ENCODE results near the gene WFS1.

DNA sequence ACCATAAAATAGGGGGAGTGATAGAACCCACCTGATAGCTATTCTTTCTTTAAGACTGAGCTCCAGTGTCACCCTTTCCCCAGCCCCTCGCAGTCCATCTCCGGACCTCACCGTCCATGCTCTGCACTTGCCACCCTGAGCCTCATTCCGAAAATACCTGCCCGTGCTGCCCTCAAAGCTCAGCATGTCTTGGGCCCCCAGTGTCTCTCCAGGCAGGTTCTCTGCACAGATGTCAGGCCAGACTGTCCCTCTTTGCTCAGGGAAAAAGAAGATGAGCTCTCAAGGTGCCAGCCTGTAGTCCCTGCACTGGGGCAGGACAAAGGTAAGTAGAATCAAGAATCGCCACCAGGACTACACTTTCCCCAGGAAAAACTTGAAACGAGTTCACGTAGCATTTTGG lies 9.8 kb upstream of the WFS1 start:
- TF ChIP-seq RAD21 (IDR thresholded peaks at IDR 0.05; ENCODE audit: low read length) (no peak), NRF1 (IDR thresholded peaks at IDR 0.05; ENCODE audit: low read depth, low read length) (no peak), TAF1 (IDR thresholded peaks at IDR 0.05; ENCODE audit: borderline replicate concordance, low read depth, low read length) (no peak)
